ENCODE measurements around the gene CX3CL1. TPM values are rescaled to one million over a fixed set of nuclear protein-coding genes. Genes with fewer than 3 reads are reported as not detected.

Gene CX3CL1
- total and polyA plus RNA-seq, 2 of the 4 experiments (the other 2 are of a cell fraction): 0.18 to 0.77 TPM

GRCh38 chr16:57380671-57381462 lies 8.6 kb downstream of the CX3CL1 start:
- Histone ChIP-seq H3K9me3 (ENCODE audit: control insufficient read depth, insufficient read depth, low read length) (no peaks in the 10 kb centered on the region), H2AK9ac (replicated peaks; ENCODE audit: low read depth, low read length, poor library complexity) (no peak overlapping the region), H3K23ac (ENCODE audit: low read depth, low read length) (no peak overlapping the region), H4K5ac (ENCODE audit: low read depth, low read length) (no peak overlapping the region), H4K91ac (ENCODE audit: insufficient read depth, low read depth, low read length) (no peak overlapping the region), H3K4me2 (ENCODE audit: low read depth, low read length) (no peak overlapping the region), H2AK5ac (ENCODE audit: low read depth, low read length) (no peak overlapping the region), H3K79me1 (ENCODE audit: low read depth in 1 of 2, low read length in 2 of 2) (no peaks in the 10 kb centered on the region), H3K9me1 (ENCODE audit: insufficient read depth, low read length) (no peaks in the 10 kb centered on the region), H3K4me1 (ENCODE audit: control insufficient read depth, insufficient read depth, low read length) (peaks cover 7% of the 10 kb centered on the region; the same call in 1 of the 2 replicates), H2BK20ac (ENCODE audit: low read depth, low read length) (no peak overlapping the region), H3K27me3 (ENCODE audit: control insufficient read depth, insufficient read depth, low read length) (peaks cover 5% of the 10 kb centered on the region), H3K27ac (ENCODE audit: insufficient read depth, low read length) (no peak overlapping the region), H2AFZ (replicated peaks; ENCODE audit: low read length, poor library complexity) (peak overlapping the region; percentile 33), H3K36me3 (ENCODE audit: control insufficient read depth, insufficient read depth, low read length) (no peaks in the 10 kb centered on the region), H3K18ac (ENCODE audit: low read depth, low read length) (no peak overlapping the region), H3K9ac (ENCODE audit: low read depth, low read length) (no peak overlapping the region), H3K4me3 (ENCODE audit: insufficient read depth, low read depth, low read length) (no peak overlapping the region), H3K56ac (ENCODE audit: extremely low read depth, insufficient read depth, low read length) (no peak overlapping the region), H4K20me1 (ENCODE audit: insufficient read depth, low read length) (no peaks in the 10 kb centered on the region), H3K4ac (ENCODE audit: low read depth, low read length) (no peak overlapping the region), H2BK15ac (ENCODE audit: low read depth, low read length) (no peak overlapping the region), H3K14ac (replicated peaks; ENCODE audit: low read depth, low read length) (no peak overlapping the region), H2BK120ac (ENCODE audit: low read depth, low read length) (no peak overlapping the region), H4K8ac (ENCODE audit: low read depth in 2 of 2, low read length in 2 of 2) (no peak overlapping the region), H2BK5ac (ENCODE audit: low read depth, low read length, poor library complexity, severe bottlenecking) (no peak overlapping the region)
- ChIA-PET POLR2A (ENCODE audit: unreplicated experiment) (no interaction called here), CTCF (no interaction called here)
- in situ Hi-C loops (cut with MboI; ENCODE audit: low sequenced_read_pairs): no loop called here
- peak; percentile 11 for DNase-seq
- dilution Hi-C loops (cut with HindIII; ENCODE audit: low sequenced_read_pairs, unreplicated experiment): no loop called here
- intact Hi-C loops (cut with micrococcal nuclease): no loop called here
- TF ChIP-seq FOS (IDR thresholded peaks at IDR 0.05; ENCODE audit: low read depth, low read length) (no peak), BHLHE40 (IDR thresholded peaks at IDR 0.05; ENCODE audit: low read depth, low read length) (no peak), SMC3 (IDR thresholded peaks at IDR 0.05; ENCODE audit: low read depth, low read length) (no peak), RAD21 (IDR thresholded peaks at IDR 0.05; ENCODE audit: low read length) (no peak), CTCF (conservative IDR thresholded peaks at IDR 0.05; ENCODE audit: low read depth, low read length) (no peak), MAZ (IDR thresholded peaks at IDR 0.05; ENCODE audit: borderline replicate concordance, low read depth, low read length) (no peak), CEBPB (IDR thresholded peaks at IDR 0.05; ENCODE audit: low read depth, low read length) (no peak), RFX5 (IDR thresholded peaks at IDR 0.05; ENCODE audit: low read depth, low read length) (no peak), USF2 (IDR thresholded peaks at IDR 0.05; ENCODE audit: low read depth, low read length) (no peak), POLR2A (IDR thresholded peaks at IDR 0.05; ENCODE audit: low read depth, low read length) (no peak), ELK1 (IDR thresholded peaks at IDR 0.05; ENCODE audit: borderline replicate concordance, low read depth, low read length) (no peak), RCOR1 (IDR thresholded peaks at IDR 0.05; ENCODE audit: insufficient replicate concordance, low read length) (no peak), CHD1 (IDR thresholded peaks at IDR 0.05; ENCODE audit: low read depth, low read length) (no peak), MAFK (IDR thresholded peaks at IDR 0.05; ENCODE audit: low read depth, low read length) (no peak), MXI1 (IDR thresholded peaks at IDR 0.05; ENCODE audit: borderline replicate concordance, low read depth, low read length) (no peak), NFE2L2 (IDR thresholded peaks at IDR 0.05; ENCODE audit: low read depth, low read length) (no peak)
- 44% methylated on average over 4 of the region's 8 CpGs; no CpG with 5 or more reads in 1 of the 2 experiments for WGBS, 2 experiments (ENCODE audit: extremely low coverage in 2 of 2, insufficient read length in 1 of 2)
- no TSS peak for BruUV-seq (replicated peaks)
- ATAC-seq (ENCODE audit: low read depth): no peak
